Vagina (tissue), 2 donors: ENCODE measurements around the gene GPR158.

Experiments used
- CTCF ChIP-seq, 3 experiments: fragments of 450-650 bp in 2 of 3; fragments of 200-600 bp in 1 of 3; sonication (generic) in 1 of 3; IDR thresholded peaks; one replicate each; pipeline ENCODE4 v1.5.1; 2017 to 2019; ENCODE audit warnings: antibody characterized with exemption in 3 of 3, mild to moderate bottlenecking in 2 of 3, moderate library complexity in 2 of 3
- POLR2A ChIP-seq, 2 donors: fragments of 450-650 bp; IDR thresholded peaks; one replicate each; pipeline ENCODE4 v1.6.1; 2017; ENCODE audit warnings: antibody characterized with exemption in 2 of 2, mild to moderate bottlenecking in 2 of 2, moderate library complexity in 2 of 2

DNA sequence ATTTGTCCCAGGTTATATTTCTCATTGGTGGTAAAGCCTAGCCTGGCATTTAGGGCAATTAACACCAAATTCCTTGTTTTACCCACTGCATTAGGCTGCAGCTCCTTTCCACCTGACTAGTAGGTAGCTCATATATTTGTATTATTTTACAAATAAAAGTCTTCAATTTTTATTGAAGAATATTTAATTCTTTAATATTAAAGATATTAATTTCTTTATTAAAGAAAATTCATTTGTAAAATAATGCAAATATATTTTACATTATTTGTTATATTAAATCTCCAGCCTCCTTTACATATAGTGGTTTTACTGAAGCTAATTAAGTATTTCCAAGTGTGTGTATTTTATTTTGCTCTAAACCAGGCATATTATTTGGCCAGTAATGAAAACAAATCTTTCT is 361.2 kb downstream of the GPR158 start:
- TF ChIP-seq CTCF (IDR thresholded peaks at IDR 0.05) (no peak), POLR2A (IDR thresholded peaks at IDR 0.05) (no peak)
